GM23338 (cell line): ENCODE data around the gene RPL39L.

Source experiments
- CREB1 ChIP-seq: fragments of 250-450 bp; sonication (Bioruptor Pico); IDR thresholded peaks from 2 replicates; pipeline ENCODE4 v1.5.0; 2020; ENCODE audit warnings: low read depth, mild to moderate bottlenecking, moderate library complexity
- EZH2 ChIP-seq: fragments of 200-600 bp; sonication (generic); IDR thresholded peaks from one replicate; pipeline ENCODE4 v1.8.0; 2017; ENCODE audit warnings: antibody characterized with exemption, mild to moderate bottlenecking, low read depth; ENCODE audit not compliant: unreplicated experiment
- EZH2phosphoT487 ChIP-seq: fragments of 200-600 bp; sonication (generic); IDR thresholded peaks from one replicate; pipeline ENCODE4 v1.8.1; 2018; ENCODE audit warnings: antibody characterized with exemption; ENCODE audit not compliant: unreplicated experiment
- POLR2AphosphoS5 ChIP-seq: IDR thresholded peaks from 2 replicates; pipeline ENCODE4 v1.6.1; 2016; ENCODE audit warnings: antibody characterized with exemption, low read depth
- REST ChIP-seq: IDR thresholded peaks from one replicate; pipeline ENCODE4 v1.6.1; 2018; ENCODE audit warnings: antibody characterized with exemption; ENCODE audit not compliant: unreplicated experiment
- STAT1 ChIP-seq: IDR thresholded peaks from one replicate; pipeline ENCODE4 v1.6.1; 2016; ENCODE audit warnings: antibody characterized with exemption; ENCODE audit not compliant: unreplicated experiment
- TF ChIP-seq, protein P1 (sequence below), 2 experiments: fragments of 200-600 bp in 1 of 2; sonication (generic) in 1 of 2; conservative IDR thresholded peaks; 2 replicates each; pipeline versions ENCODE4 v1.5.1 to v1.6.1; 2016 to 2017; ENCODE audit warnings: antibody characterized with exemption in 2 of 2, low read depth in 2 of 2, mild to moderate bottlenecking in 2 of 2, moderate library complexity in 1 of 2

DNA sequence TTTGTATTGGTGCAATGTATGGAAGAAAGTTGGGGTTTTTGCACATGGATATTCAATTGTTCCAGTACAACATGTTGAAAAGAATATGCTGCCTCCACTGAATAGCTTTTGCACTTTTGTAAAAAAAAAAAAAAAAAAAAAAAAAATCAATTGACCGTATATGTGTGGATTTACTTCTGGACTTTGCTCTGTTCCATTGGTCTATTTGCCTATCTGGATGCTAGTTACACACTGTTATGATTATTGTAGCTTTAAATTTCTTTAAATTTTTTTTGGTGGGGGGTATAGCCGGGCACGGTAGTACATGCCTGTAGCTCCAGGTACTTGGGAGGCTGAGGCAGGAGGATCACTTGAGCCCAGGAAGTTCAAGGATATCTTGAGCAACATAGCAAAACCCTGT lies 52.5 kb downstream of the RPL39L start:
- TF ChIP-seq, protein P1, sequence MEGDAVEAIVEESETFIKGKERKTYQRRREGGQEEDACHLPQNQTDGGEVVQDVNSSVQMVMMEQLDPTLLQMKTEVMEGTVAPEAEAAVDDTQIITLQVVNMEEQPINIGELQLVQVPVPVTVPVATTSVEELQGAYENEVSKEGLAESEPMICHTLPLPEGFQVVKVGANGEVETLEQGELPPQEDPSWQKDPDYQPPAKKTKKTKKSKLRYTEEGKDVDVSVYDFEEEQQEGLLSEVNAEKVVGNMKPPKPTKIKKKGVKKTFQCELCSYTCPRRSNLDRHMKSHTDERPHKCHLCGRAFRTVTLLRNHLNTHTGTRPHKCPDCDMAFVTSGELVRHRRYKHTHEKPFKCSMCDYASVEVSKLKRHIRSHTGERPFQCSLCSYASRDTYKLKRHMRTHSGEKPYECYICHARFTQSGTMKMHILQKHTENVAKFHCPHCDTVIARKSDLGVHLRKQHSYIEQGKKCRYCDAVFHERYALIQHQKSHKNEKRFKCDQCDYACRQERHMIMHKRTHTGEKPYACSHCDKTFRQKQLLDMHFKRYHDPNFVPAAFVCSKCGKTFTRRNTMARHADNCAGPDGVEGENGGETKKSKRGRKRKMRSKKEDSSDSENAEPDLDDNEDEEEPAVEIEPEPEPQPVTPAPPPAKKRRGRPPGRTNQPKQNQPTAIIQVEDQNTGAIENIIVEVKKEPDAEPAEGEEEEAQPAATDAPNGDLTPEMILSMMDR (conservative IDR thresholded peaks at IDR 0.05; ENCODE audit: low read depth in 2 of 2): no peak
- no peak for TF ChIP-seq CREB1 (CRISPR knock-in tag)
- no peak for TF ChIP-seq REST
- TF ChIP-seq EZH2phosphoT487: no peak
- TF ChIP-seq STAT1: no peak
- no peak for TF ChIP-seq POLR2AphosphoS5
- no peak for TF ChIP-seq EZH2
